HG03575 (cell line): ENCODE results near the gene CEACAM6.
"Not testable (repeated sequence)": the region's sequence is repeated elsewhere in the genome, so short reads cannot be mapped to it uniquely, and the experiment has no call there.

ENCODE experiments used
- ATAC-seq: cut with Tn5 transposase; IDR thresholded peaks from one replicate; pipeline ENCODE4 v1.9.1; 2021; ENCODE audit not compliant: unreplicated experiment, insufficient number of reproducible peaks, low FRiP score; ENCODE audit errors: extremely low read depth

The CEACAM6 gene

DNA sequence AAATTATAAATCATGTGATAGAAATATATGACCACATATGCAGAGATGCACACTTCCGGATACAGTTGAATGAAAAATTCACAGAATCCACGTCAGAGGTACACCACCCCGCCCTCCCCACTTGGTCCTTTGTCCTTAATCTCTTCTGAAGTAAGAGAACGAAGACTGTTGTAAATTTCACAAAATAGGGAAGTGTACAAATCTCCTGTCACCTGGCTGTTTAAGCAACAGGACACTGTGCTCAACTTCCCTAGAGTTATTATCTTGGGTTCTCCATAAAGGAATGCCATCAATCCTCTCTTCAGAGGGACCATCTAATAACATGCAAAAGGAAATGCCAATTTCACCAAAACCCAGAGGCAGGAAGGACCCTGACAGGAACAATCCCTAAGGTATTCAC, 10.5 kb upstream of the CEACAM6 start:
- ATAC-seq: no peak

DNA sequence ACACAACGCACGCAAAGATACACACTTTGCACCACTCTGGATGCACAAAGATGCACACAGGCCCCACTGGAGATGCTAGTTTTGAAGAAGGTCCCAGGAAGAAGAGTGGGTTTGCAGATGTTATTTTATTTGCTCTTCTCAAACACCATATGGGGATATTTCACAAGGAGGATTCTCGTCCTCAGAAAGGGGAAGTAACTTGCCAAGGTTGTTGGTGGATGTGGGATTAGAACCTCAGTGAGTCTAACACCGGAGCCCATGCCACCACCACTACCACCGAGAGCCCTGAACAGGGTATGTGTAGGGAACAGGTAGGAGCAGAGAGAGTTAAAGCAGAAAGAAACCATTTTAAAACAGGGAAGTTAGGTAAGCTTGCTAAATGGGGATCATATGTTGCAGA, 9.6 kb upstream of the CEACAM6 start:
- ATAC-seq: no peak

DNA sequence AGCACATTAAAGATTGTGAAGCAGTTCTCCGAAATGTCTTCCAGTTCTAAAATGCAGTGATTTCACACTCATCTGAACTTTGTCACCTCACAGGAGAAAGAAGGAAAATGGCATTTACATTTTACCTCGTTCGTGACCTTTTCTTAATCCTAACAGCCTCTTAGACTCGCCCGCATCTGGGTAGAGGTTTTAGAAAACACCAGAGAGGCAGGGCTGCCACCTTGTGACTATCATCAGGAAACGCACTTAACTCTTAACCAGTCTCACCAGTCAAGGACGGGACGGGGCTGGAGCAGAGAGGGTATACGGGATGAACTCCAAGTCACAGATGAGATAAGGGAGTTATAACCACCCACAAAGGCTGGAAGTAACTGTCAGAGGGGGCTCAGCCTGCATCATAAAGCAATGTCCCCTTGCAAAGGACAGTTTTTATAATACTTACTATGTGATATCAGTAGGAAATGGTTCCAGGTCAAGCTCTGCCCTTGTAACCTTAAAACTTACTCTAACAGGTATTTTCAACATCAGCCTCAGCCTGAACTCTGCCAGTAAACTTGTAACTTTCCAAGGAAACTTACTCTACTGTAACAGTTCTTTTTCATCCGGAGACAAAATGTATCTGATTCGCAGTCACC, 8.6 kb upstream of the CEACAM6 start:
- no peak for ATAC-seq

DNA sequence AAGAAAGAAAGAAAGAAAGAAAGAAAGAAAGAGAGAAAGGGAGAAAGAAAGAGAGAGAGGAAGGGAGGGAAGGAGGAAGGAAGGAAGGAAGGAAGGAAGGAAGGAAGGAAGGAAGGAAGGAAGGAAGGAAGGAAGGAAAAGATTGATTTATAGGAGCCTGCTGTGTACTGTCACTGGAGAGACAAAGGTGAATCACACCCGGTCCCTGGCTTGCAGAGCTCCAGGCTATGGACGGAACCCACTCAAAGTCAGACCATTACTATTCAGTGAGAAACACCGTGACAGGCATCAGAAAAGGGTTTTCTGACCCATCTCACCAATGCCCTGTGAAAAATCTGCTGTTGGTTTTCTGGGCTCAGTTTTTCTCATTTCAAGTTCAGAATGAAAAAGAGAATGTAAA, 7.3 kb upstream of the CEACAM6 start:
- ATAC-seq: no peak

DNA sequence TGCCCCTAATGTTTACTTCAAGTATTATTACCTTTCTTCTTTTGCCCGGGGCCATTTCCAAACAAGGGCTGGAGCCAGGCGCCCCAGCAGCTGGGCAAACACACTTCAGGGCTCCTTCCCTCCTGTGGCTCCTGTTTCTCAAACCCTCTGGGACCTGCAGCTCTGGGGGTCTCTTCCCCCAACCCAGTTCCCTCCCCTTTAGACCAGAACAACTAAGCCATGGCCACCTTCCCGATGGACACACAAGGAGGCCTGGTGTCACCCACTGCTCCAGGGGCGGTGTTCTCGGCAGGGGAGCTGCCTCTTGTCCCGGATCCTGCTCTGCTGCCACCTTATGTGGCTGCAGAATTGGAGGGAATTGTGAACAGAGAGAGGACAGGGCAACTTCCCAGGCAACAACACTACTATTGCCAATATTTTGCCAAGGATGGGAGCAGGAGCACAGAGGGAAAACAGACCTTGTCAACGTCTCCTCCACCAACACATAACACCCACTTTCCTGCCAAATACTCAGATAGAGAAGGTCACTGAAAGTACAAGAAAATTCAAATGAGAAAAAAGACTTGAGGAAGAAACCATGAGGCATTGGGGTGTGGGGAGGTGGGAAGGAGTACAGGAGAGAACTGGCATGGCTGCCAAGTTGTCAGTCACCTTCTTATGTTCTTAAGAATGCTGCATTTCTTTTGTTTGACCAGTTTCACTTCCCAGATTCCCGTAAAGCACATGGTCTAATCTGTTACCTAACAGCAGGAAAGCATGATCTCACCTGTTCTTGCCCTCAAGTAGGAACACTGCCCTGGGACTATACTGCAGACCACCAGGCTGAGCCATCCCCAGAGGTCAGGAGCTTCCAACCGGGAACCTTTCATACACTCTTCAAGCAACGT, 4.8 kb upstream of the CEACAM6 start:
- ATAC-seq: not testable (repeated sequence)

DNA sequence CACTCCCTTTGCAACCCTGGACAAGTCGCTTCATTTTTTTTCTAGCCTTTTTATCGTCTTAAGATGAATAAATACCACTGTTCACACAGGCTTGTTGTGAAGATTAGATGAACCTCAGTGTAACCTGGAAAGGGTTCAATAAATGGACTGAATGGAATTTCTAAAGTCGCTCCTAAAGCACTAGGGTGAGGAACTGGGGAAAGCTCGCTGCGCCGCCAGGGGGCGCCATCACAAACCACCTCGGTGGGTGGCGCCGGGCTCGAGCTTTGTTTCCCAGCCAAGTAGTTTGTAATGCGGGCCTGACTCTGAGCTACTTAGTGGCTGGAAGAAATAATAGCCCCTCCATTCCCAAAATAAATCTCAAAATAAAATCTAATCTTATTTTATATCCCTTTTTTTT, 2.2 kb upstream of the CEACAM6 start:
- no peak for ATAC-seq

DNA sequence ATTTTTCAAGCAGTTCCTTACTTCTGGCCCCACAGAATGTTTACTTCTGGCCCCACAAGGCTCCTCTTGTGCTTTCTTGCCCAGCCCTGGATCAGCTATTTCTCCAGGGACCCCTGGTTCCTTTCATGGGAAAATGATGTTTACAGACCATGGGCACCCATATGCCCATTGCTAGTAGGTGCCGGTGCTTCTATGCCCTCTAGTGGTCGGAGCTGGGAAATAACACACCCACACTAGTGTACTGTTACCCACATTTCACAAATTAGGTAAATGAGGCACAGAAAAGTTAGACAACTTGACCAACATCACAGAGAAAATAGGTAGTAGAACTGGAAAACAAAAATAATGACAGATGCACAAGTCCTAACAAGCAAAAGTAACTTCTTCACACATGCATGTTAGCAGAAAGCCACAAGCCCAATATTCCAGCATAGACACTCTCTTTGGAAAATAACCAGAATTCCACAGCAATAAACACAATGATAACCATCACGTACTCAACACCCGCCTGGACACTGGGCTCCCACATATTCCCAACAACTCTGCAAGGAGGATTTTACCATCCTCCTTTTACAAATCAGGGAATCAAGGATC, 1.3 kb upstream of the CEACAM6 start:
- ATAC-seq: no peak

DNA sequence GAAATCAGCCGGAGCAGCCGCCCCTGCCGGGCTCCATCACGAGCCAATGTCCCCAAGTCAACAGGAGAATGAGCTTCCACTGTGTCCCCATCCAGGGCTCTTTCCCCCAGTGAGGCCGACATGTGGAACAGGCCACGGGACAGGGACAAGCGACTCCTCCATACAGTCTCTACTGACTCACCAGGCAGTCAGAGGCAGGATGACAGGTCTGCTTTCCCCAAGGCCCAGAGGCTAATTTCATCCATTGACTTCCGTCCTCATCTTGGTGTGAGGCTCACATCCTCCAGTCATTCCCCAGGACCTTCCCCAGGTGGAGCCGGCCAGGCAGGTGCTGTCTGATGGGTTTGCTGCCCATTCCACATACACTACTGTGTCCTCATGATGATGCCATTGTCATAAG, 3.5 kb downstream of the CEACAM6 start:
- no peak for ATAC-seq

DNA sequence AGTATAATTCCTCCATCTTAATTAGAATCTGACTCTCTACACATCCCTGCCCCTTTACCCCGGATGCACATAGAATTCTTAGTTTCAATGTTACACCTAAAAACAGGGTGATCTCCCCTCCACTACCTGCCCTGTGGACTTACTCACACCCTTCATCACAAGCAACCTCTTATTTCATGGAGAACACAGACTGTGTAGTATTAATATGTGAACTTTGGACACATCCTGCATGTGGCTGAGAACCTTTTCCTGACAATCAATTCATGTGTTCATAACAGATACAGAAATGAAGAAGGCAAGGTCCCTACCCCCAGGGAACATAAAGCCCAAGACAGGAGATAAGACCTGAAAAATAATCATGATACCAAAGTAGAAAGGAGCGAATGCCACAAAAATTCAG, 11.8 kb downstream of the CEACAM6 start:
- ATAC-seq: no peak

DNA sequence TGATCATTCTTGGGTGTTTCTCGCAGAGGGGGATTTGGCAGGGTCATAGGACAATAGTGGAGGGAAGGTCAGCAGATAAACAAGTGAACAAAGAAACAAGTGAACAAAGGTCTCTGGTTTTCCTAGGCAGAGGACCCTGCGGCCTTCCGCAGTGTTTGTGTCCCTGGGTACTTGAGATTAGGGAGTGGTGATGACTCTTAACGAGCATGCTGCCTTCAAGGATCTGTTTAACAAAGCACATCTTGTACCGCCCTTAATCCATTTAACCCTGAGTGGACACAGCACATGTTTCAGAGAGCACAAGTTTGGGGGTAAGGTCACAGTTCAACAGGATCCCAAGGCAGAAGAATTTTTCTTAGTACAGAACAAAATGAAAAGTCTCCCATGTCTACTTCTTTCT, 12.8 kb downstream of the CEACAM6 start:
- not testable (repeated sequence) for ATAC-seq

DNA sequence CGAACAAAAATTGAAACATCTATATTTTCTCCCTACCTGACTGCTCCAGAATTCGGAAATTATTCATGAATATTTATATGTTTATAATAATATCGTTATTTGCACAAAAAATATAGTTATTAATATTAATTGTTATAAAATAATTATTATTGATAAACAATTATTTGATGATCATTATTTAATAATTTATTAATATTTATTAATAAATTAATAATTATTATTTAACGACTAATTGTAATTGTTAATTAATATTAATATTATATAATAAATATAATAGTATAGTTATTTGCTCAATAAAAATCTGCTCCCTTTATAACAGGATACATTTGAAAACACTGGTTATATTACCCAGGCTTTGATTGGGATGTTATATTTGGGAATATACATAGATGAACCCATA, 14.3 kb downstream of the CEACAM6 start:
- ATAC-seq: no peak

DNA sequence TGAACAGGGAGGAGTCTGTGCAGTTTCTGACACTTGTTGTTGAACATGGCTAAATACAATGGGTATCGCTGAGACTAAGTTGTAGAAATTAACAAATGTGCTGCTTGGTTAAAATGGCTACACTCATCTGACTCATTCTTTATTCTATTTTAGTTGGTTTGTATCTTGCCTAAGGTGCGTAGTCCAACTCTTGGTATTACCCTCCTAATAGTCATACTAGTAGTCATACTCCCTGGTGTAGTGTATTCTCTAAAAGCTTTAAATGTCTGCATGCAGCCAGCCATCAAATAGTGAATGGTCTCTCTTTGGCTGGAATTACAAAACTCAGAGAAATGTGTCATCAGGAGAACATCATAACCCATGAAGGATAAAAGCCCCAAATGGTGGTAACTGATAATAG, 16.1 kb downstream of the CEACAM6 start:
- ATAC-seq: no peak

DNA sequence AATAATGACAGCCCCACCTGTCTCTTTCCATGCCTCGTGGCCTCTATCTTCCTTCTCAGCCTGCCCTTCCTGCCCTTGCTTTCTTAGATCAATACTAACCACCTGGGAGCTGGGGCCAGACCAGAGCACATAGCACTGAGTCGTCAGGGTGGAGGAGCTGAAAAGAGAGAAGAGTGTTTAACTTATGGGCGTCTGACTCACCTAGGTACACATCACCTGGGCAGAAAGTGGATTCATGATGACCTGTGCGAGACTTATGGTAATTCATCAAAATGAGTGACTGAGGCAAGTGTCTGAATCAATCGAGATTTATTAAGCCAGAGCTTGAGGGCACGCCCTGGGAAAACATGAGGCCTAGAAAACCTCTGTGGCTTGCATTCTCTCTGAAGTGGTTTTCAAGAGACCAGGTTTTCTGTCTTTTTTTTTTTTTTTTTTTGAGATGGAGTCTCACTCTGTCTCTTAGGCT, 19.2 kb downstream of the CEACAM6 start:
- no peak for ATAC-seq

DNA sequence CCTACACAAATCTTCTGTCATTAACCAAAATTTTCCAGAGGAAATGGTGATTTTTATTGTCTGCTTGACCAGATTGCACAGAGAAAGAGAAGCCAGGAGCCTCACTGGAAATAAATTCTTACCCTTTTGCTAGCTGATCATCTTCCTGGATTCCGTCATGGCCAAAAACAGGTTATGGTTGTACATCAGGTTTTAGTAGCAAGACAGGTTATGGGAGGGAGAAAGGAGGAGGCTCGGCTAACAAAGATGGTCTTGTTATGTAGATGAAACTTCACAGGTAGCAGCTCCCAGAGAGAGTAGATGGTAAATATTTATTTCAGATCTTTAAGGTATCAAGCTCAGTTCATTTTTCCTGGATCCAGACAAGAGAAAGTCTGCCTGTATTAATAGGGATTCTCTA, 21.4 kb downstream of the CEACAM6 start:
- ATAC-seq: no peak

DNA sequence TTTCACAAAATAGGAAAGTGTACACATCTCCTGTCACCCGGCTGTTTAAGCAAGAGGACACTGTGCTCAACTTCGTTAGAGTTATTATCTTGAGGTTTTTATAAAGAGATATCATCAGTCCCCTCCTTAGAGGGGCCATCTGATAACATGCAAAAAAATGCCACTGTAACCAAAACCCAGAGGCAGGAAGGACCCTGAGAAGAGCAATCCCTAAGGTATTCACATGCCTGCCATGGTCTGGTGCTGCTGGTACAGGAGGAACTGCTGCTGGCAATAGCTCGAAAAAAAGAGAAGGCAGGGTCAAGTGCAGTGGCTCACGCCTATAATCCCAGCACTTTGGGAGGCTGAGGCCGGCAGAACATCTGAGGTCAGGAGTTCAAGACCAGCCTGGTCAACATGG, 28.3 kb downstream of the CEACAM6 start:
- no peak for ATAC-seq

DNA sequence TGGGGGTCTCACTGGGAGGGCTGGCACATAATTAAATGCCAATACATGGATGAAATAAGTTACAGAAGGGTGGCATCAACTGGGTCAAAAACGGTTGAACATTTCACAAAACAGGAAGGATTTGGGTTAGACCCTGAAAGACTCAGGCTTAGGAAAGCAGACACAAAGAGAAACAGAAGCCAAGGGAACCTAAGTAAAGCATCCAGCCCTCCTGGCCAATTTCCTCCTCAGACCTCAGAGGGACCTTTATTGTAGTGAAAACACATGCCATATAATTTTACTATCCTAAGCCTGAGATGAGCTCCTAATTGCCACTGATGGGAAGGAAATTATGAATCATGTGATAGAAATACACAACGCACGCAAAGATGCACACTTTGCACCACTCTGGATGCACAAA, 29.0 kb downstream of the CEACAM6 start:
- no peak for ATAC-seq

DNA sequence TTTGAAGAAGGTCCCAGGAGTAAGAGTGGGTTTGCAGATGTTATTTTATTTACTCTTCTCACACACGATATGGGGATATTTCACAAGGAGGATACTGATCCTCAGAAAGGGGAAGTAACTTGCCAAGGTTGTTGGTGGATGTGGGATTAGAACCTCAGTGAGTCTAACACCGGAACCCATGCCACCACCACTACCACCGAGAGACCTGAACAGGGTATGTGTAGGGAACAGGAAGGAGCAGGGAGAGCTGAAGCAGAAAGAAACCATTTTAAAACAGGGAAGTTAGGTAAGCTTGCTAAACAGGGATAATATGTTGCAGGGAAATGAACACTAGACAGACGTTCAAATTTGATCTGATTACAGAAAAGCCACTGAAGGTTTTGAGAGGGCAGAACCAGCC, 29.4 kb downstream of the CEACAM6 start:
- no peak for ATAC-seq

DNA sequence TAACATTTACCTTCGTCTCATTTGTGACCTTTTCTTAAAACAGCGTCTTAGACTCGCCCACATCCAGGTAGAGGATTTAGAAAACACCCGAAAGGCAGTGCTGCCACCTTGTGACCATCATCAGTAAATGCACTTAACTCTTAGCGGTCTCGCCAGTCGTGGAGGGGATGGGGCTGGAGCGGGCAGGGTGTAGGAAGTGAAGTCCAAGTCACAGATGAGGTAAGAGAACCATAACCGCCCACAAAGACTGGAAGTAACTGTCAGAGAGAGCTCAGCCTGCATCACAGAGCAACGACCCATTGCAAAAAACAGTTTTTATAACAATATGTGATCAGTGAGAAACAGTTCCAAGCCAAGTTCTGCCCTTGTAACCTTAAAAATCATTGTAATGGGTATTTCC, 30.3 kb downstream of the CEACAM6 start:
- ATAC-seq: no peak

DNA sequence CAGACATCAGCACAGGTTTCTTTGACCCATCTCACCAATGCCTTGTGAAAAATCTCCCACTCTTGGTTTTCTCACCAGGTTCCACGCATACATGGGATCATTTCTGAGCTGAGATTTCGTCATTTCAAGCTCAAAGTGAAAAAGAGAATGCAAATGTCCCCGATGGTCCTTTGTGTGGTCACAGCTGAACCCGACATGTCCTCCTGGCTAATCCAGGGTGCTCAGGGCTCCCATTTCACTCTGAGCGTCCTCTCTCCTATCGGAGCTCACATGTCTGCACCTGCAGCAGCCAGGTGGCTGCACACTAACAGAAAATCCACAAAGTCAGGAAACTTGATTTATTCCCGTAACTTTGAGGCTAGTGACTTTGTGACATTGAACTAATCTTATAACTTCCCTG, 31.7 kb downstream of the CEACAM6 start:
- no peak for ATAC-seq

DNA sequence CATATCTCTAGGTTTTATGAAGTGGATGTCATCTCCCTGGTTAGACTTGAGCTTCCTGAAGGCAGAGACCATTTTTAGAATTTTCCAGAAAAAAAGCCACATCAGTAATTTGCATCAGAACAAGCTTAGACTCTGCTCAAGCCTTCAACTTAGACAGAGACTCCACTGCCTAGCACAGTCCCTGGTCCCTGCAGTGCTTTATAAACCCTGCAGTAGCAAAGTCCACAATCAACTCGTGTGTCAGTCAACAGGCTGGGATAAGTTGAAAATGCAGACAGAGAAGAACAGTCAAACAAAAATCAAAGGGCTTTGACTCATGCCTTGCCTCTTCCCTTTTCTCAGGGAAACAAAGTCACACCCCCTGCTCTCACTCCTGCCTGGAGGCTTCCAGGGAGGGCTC, 33.2 kb downstream of the CEACAM6 start:
- not testable (repeated sequence) for ATAC-seq
